GM21786 (cell line): ENCODE data around the gene TFAP2C.

Source experiments
- ATAC-seq: cut with Tn5 transposase; IDR thresholded peaks from one replicate; pipeline ENCODE4 v1.9.1; 2021; ENCODE audit not compliant: unreplicated experiment

Gene TFAP2C

DNA sequence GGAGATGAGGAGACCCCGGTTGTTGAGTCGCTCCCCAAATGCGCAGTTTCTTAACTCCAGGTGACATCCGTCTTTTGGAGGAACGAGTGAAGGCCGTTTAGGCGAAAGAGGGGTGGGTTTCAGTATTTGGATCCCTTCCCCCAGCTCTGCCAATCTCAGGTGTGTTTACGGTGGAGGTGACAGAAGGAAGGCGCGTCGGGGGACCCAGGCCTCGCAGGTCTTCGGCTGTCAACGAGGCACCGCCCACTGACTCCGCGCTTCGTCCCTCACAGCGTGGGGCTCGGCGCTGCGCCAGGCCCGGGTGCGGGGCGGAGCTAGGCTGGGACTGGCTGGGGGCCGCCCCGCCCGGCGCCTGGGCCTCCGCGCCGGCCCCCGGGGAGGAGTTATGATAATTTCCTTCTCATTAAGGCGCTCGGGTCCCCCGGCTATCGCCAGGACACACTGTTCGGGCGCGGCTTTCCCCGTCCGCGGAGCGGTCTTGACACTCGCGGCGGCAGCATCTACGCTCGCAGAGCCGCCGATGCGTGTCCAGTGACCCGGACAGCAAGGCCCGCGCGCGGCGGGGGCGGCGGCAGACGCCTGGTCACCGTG is at the start of gene TFAP2C:
TSS of gene TFAP2C (plus strand) at position 434 of the 591 bp plus-strand sequence. CDS start 239 bp downstream, outside the sequence.
- no peak for ATAC-seq

DNA sequence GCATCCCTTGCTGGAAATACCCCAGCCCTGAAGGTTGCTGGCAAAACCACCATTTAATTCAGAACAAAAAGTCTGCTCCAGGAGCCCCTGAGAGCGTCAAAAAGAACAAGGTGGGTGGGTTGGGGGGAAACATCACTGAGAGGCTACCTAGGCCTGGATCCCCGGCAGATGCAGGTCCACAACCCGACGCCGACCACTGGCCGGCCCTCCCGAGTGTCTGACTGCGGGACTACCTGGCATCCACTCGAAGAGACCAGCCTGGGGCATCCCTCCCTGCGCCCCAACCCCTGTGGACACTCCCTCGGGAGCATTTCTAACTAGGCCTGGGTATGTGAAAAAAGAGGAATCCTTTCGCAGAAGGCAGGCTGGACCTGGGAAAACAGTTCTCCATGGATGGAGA is 48.9 kb upstream of the TFAP2C start:
- no peak for ATAC-seq

DNA sequence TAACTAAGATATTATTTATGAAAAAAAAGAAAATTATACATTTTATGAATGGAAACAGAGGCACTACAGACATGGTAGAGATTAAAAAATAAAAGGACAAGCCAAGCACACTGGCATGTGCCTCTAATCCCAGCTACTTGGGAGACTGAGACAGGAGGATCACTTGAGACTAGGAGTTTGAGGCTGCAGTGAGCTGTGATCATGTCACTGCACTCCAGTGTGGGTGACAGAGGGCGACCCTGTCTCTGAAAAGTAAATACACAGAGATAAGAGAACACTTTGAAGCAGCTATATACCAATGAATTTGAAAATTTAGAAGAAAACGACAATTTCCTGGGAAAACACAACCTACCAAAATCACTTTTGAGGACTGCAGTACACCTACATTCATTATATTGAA is 47.4 kb upstream of the TFAP2C start:
- no peak for ATAC-seq

DNA sequence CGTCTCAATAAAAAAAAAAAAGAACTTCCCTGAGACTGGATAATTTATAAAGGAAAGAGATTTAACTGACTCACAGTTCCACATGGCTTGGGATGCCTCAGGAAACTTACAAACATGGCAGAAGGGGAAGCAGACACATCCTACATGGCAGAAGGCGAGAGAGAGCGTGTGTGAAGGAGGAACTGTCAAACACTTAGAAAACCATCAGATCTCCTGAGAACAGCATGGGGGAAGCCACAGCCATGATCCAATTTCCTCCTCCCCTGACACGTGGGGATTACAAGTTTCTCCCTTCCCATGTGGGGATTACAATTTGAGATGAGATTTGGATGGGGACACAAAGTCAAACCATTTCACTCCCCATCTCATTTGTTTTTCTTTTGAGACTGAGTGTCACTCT is 46.6 kb upstream of the TFAP2C start:
- ATAC-seq: no peak

DNA sequence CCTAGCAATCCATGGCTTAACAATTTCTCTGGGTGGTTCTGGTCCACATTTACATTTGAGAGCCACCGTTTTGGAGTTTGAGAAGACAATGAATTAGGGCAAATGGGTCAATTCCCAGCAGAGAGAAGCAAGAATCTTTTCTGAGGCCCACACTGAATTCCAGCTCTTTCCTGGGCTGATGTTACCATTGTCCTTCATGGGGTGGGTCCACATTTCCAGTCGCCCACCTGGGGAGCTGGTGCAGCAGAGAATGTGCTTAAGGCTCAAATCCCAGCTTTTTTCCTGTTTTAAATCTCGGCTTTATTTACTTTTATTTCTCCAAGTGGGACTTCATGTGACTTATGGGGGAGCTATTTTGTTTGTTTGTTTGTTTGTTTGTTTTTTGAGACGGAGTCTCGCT is 44.2 kb upstream of the TFAP2C start:
- ATAC-seq: no peak

DNA sequence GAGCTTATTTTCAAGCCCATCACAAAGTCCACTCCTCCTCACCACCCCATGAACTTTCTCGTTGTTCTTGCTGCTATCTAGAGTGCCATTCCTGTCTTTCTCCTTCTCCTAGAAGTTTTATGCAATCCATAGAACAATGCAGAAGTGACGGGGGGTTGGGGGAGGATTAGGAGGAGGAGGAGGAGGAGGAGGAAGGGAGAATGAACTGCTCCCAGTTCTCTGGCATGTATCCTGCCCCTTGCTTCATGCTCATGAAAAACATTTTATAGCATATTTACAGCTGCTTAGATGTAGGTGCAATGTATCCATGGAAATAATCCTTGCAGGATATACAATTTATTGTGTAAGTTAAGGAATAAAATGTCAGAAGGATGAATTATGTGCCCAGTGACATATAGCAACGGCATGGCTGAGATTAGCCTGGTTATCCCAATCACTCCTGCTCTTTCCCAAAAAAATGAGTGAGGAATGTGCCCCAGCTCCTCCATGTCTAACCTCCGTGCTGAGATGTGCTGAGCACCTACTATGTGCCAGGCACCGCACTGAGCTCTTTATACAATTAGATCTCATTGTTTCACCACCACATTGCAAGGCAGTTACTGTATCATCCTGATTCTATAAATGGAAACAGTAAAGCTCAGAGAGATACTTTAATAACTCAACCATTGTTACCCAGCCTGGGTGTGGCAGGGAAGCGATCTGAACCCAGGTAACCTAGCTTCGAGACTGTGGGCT is 41.6 kb upstream of the TFAP2C start:
- no peak for ATAC-seq

DNA sequence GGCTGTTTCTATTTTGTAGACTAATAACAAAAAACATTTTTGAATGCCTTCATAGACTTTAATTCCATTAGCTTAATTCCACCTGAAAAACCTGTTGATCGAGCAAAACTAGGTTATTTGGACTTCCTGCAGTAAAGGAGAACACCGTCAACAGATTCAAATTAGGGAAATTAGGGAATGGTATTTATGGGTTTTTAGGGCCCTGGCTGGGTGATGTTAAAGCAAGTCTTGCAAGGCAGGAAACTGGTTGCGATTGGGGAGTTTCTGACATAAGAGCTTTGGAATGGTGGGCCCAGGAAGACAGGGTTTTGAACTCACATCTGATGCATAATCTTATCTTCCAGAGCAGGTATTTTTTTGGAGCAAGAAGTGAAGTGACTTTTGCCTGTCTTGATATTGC is 40.1 kb upstream of the TFAP2C start:
- ATAC-seq: no peak

DNA sequence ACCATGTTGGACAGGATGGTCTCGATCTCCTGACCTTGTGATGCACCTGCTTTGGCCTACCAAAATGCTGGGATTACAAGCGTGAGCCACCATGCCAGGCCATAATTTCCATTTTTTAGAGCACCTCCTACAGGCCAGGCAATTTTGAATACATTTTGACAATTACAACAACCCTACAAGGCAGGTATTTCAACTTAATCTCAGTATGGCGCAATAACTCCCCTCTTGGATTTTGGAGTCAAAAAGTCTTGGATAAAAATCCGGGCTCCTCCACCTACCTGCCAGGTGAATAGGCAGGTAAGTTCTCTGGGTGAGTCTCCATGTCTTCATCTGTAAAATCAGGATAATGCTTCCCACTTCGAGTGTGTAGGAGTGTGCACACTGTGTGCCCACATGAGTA is 39.5 kb upstream of the TFAP2C start:
- no peak for ATAC-seq

DNA sequence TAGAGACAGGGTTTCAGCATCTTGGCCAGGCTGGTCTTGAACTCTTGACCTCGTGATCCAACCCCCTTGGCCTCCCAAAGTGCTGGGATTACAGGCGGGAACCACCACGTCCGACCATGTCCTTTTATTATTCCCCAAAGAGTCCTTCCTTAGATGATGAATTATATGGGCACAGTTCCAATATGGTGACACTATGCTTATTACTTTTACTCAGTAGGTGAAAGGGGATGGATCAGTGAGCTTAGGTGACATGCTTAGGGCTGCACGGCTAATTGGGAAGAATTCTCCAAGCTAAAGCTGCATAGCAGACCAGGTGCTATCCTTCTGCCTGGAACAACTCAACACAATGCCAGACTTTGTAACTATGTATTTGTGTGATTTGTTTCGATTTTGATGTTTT is 38.2 kb upstream of the TFAP2C start:
- ATAC-seq: no peak

DNA sequence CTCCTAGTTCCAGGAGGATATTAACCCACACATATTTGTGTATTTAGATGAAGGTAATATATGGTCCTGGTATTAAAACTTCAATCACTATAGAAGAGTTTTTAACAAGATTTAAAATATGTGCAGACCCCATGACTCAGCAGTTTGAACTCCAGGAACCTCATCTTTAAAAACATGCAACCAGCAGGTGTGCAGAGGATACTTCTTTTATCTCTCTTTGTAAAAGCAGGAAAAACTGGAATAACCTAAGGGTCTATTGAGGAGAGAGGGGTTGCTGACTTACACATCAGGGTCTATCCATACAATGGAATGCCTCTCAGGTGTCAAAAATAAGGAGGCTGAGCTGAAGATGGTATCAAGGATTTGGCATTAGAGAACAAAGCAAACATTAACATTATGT is 36.9 kb upstream of the TFAP2C start:
- no peak for ATAC-seq

DNA sequence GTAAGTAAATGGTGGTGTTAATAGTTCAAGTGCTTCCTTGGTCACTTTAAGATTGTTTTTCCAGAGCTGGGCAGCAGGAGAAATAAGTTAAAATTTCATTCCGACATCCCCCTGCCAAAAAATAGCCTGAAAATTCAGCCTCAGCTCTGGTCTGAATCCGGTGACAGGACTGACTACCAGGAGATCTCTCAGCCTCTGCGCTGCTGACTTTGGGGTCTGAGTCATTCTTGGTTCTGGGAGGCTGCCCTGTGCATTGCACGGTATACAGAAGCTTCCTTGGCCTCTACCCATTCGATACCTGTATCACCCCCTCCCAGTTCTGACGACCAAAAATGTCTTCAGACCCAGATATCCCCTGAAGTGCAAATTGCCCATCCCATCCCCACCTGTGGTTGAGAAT is 36.3 kb upstream of the TFAP2C start:
- ATAC-seq: no peak

DNA sequence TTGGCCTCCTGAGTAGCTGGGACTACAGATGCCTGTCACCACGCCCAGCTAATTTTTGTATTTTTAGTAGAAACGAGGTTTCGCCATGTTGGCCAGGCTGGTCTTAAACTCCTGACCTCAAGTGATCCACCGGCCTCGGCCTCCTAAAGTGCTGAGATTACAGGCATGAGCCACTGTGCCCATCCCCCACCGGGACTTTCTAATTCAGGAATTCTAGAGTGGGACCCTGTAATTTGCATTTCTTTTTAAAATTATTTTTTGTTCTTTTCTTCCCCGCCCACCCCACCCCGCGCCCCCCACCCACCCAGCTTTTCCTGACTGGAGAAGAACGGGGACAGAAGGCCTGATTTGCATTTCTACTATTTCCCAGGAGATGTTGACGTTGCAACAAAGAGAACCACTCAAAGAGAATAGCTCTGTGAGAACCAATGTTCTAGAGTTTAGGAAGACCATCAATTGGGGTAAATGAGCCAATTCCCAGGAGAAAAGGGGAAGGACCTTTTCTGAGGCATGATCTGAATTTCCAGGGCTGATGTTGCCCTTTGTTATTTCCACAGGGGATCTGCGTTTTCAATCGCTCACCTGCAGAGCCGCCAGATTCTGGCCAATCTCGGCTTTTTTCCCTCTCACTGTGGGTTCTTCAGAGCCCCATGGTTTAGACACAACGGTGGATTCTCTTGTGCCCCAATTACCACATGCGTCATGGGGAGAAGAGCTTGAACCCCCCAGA is 33.2 kb upstream of the TFAP2C start:
- ATAC-seq: no peak

DNA sequence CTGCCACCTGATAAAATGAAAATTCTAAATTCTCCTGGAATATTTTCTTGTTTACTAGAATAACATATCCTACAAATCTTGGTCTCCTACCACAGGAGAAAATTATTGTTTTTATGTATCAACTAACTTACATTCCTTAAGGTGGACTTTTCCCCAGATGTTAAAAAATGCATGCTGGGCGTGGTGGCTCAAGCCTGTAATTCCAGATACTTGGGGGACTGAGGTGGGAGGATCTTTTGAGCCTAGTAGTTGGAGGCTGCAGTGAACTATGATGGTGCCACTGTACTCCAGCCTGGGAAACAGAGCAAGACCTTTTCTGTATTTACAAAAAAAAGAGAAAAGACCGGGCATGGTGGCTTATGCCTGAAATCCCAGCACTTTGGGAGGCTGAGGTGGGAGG is 27.9 kb upstream of the TFAP2C start:
- ATAC-seq: no peak

DNA sequence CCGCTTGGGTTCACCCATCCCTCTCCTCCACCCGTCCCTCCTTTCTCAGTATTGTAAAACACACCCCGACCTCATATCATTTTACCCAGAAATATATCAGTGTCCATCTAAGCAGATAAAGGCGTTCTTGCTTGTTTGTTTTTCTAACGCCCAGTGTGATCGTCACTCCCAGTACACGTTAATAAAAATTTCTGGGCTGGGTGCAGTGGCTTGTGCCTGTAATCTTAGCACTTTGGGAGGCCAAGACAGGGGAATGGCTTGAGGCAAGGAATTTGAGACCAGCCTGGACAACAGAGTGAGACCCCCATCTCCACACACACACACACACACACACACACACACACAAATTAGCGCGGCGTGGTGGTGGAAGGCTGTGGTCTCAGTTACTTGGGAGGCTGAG is 24.4 kb upstream of the TFAP2C start:
- no peak for ATAC-seq

DNA sequence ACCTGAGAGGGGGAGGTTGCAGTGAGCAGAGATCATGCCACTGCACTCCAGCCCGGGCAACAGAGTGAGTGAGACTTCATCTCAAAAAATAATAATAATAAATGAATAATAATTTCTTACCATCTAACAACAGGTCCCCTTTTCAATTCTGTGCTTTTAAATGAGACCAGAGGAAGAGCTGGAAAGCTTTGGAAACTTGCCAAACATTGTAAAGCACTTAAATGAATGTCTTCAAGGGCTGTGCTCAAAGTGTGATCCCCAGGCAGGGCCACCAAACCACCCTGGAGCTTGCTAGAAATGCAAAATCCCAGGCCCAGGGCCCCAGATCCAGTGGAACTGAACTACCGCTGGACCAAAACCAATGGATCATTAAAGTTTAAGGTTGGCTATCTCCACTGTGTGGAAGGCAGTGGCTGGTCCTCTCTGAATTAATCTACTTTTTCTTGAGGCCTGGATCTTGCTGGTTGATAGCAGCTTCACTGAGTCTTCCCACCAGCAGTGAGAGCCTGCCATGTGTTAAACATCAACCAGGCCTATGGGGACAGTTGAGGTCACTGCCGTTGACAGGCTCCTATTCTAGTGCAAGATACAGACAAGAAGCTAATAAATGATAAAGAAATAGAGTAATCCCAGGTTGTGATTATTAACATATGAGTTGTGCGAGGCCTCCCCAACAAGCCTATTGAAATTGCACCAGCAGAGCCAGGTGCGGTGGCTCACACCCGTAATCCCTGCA is 23.7 kb upstream of the TFAP2C start:
- ATAC-seq: no peak

DNA sequence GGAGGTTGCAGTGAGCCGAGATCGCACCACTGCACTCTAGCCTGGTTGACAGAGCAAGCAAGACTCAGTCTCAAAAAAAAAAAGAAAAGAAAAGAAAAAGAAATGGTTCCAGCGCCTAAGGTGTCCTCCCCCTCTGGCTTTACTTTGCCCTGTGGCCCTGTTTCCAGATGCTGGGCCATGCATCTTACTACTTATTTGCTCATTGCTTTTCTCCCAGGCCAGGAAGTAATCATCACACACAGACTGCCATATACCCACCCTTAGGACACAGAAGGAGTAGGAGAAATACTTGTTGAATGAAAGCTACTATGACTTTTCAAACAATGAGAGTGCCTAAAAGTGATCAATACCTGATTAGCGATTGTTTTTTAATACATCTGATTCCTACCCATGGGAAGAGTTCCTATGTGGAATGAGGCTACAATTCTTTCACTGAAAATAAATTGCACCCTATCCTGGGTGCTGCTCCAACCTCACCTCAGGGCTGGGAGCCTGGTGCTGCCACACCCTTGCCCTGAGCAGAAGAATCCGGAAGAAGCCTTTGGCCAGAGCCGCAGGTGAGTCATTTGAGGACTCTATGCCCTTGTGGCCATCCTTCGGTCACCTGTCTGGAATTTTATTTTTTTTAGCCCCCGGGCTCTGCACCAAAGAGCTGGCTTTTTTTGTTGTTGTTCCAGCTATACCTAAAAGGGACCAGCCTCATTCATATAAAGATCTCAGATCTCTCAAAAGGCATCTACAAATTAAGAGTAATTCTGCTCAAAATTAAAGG is 22.7 kb upstream of the TFAP2C start:
- ATAC-seq: no peak

DNA sequence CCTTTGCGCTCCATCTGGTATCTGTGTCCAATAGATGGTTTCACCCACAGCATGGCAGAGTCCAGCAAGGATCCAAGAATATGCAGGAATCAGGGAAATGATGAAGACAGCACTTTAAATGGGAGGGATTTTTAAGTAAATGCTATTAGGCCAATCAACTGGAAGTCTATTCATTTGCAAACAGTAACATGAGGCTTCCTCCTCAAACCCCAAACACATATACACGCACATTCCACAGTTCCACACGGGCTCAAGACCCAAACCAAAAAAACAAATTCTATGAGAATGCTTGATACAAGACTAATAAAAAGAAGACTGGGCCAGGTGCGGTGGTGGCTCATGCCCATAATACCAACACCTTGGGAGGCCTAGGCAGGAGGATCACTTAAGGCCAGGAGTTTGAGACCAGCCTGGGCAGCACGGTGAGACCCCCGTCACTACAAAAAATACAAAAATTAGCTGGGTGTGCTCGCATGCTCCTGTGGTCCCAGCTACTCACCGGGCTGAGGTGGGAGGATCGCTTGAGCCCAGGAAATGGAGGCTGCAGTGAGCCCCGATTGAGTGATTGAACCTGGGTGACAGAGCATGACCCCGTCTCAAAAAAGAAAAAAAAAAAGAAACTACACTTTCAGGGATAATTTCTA is 21.9 kb upstream of the TFAP2C start:
- ATAC-seq: no peak

DNA sequence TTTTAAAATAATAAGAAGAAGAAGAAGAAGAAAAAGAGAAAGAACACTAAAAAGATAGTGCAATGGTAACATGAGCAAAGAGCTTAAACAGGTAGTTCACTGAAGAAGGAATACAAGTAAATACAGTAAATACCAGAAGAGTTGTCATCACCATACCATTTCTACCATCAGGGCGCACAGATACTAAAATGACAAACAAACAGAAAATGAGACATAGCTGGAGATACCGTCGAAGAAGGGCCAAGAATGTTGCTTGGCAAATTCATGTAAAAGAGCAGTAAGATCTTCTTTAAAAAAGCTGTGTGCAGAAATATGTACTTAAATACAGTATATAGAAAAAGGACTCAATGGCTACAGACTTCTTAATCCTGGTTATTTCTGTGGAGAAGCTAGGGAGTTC is 20.7 kb upstream of the TFAP2C start:
- no peak for ATAC-seq

DNA sequence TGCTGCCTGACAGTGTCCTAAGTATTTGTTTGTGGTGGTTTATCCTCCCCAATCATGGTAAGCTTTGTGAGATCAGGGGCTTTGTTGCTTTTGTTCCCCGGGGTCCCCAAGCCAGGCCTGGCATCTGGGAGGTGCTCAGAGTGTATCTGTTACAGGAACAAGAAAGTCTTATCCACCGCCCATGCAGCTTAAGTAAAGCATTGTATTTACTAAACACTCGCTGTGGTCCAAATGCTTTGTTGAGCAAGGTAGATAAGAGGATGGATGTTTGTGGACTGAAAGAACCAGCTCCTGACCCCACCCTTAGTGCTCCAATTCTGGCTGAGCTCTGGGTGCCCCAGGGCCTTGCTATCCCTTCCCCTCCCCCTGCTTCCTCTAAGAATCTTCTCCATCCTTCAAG is 19.8 kb upstream of the TFAP2C start:
- no peak for ATAC-seq

DNA sequence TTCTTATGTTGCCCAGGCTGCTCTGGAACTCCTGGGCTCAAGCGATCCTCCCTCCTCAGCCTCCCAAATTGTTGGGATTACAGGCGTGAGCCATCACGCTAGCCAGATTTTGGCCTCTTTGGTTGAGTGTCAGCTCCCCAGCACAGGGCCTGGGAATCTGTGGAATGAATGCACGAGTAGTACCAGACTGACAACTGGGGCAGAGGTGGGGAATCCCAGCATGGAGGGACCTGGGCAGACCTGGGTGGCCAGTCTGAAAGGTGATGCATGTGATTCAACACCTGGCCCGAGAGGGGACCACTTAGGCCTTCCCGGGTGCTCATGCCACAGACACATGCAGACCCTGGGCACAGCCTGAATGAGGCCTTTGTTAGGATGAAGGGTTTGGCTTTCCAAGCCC is 19.0 kb upstream of the TFAP2C start:
- no peak for ATAC-seq
